Sigmoid colon (tissue), 7 donors: ENCODE results near the gene EPHX1. TPM values are rescaled to one million over a fixed set of nuclear protein-coding genes. Genes with fewer than 3 reads are reported as not detected.
A peak's percentile ranks its signal among the peaks of the same experiment; 100 is the strongest.

Experiments used
- DNase-seq: peaks from one replicate; pipeline ENCODE4 v3.0.0-alpha.2; 2019
- H3K27ac ChIP-seq, 4 donors: fragments of 200-600 bp; sonication (generic); one replicate each; pipeline ENCODE4 v1.5.1; 2016 to 2019; ENCODE audit warnings: mild to moderate bottlenecking in 1 of 4
- H3K27me3 ChIP-seq, 3 donors: fragments of 200-600 bp; sonication (generic); one replicate each; pipeline ENCODE4 v1.5.1; 2019; ENCODE audit warnings: mild to moderate bottlenecking in 1 of 3
- H3K36me3 ChIP-seq, 4 donors: fragments of 200-600 bp; sonication (generic); one replicate each; pipeline ENCODE4 v1.5.1; 2016 to 2019
- H3K4me1 ChIP-seq, 4 donors: fragments of 200-600 bp; sonication (generic); one replicate each; pipeline ENCODE4 v1.5.1; 2017 to 2019
- H3K4me3 ChIP-seq, 4 donors: fragments of 200-600 bp; sonication (generic); one replicate each; pipeline ENCODE4 v1.5.1; 2017 to 2019; ENCODE audit warnings: mild to moderate bottlenecking in 2 of 4, moderate library complexity in 1 of 4
- H3K9me3 ChIP-seq, 4 donors: fragments of 200-600 bp in 3 of 4; sonication (generic) in 3 of 4; one replicate each; pipeline versions ENCODE4 v1.5.1 to v1.6.1; 2013 to 2019
- EP300 ChIP-seq, 4 donors: sonication (generic); formaldehyde crosslinking; IDR thresholded peaks; one replicate each; pipeline ENCODE4 v1.6.1; 2017; ENCODE audit warnings: antibody characterized with exemption in 4 of 4
- POLR2A ChIP-seq, 2 donors: fragments of 450-650 bp; IDR thresholded peaks; one replicate each; pipeline ENCODE4 v1.6.1; 2016; ENCODE audit warnings: antibody characterized with exemption in 2 of 2, mild to moderate bottlenecking in 2 of 2, moderate library complexity in 2 of 2
- POLR2AphosphoS5 ChIP-seq, 4 donors: sonication (generic); formaldehyde crosslinking; IDR thresholded peaks; one replicate each; pipeline ENCODE4 v1.6.1; 2017; ENCODE audit warnings: antibody characterized with exemption in 4 of 4
- WGBS, 2 donors: extraction: QIAGEN DNeasy Blood & Tissue Kit; methylation state at CpG; one replicate each; pipeline ENCODE4 v1.1.7; 2013; 5-methylcytosine and 5-hydroxymethylcytosine counted together
- intact Hi-C: fragments of 100-400 bp; cut with DNase I; formaldehyde crosslinking; loops from one replicate; pipeline ENCODE4 v1.15.1; 2023
- polyA plus RNA-seq, 3 donors: library from polyadenylated mRNA; stranded (reverse); fragments of 200-250 nt; gene quantifications; one replicate each; pipeline ENCODE4 v1.2.3, GENCODE V29; 2013
- total RNA-seq, 4 donors: library from RNA; depleted of rRNA; stranded (reverse); fragments of >200 nt; gene quantifications; one replicate each; pipeline ENCODE4 v1.1.0, GENCODE V29; 2016
- TF ChIP-seq, protein P1 (sequence below), 4 experiments: fragments of 450-650 bp in 3 of 4; fragments of 200-600 bp in 1 of 4; IDR thresholded peaks; one replicate each; pipeline ENCODE4 v1.5.1; 2016 to 2019; ENCODE audit warnings: antibody characterized with exemption in 4 of 4, mild to moderate bottlenecking in 3 of 4, moderate library complexity in 2 of 4
- donor health status: healthy with polysubstance abuse.
- donor health status: Bipolar disorder and iron deficiency.
- donor health status: healthy.

Gene EPHX1
- total and polyA plus RNA-seq, 7 donors, result 6.9 to 78.9 (median 43.6) TPM

- Histone ChIP-seq H3K27ac (no peak overlapping the region), H3K9me3 (no peaks in the 10 kb centered on the region), H3K27me3 (no peaks in the 10 kb centered on the region), H3K4me1 (peaks cover 0 to 16% (median 14%) of the 10 kb centered on the region in 4 donors), H3K36me3 (peaks cover 12 to 85% (median 27%) of the 10 kb centered on the region in 4 donors), H3K4me3 (no peak overlapping the region)
- 75 to 86% methylated on average over 10 of the region's 10 CpGs for WGBS, 2 donors
- intact Hi-C loops, result no loop called here
- no peak for TF ChIP-seq POLR2A (IDR thresholded peaks at IDR 0.05)
- TF ChIP-seq, protein P1, sequence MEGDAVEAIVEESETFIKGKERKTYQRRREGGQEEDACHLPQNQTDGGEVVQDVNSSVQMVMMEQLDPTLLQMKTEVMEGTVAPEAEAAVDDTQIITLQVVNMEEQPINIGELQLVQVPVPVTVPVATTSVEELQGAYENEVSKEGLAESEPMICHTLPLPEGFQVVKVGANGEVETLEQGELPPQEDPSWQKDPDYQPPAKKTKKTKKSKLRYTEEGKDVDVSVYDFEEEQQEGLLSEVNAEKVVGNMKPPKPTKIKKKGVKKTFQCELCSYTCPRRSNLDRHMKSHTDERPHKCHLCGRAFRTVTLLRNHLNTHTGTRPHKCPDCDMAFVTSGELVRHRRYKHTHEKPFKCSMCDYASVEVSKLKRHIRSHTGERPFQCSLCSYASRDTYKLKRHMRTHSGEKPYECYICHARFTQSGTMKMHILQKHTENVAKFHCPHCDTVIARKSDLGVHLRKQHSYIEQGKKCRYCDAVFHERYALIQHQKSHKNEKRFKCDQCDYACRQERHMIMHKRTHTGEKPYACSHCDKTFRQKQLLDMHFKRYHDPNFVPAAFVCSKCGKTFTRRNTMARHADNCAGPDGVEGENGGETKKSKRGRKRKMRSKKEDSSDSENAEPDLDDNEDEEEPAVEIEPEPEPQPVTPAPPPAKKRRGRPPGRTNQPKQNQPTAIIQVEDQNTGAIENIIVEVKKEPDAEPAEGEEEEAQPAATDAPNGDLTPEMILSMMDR (IDR thresholded peaks at IDR 0.05), result no peak
- no peak for TF ChIP-seq EP300 (IDR thresholded peaks at IDR 0.05)
- TF ChIP-seq POLR2AphosphoS5 (IDR thresholded peaks at IDR 0.05), result no peak
- no peak for DNase-seq
These were observed 63.4 kb downstream of the EPHX1 start for GRCh38 chr1:225873281-225873850.

GRCh38 chr1:225874431-225874830 lies 64.5 kb downstream of the EPHX1 start:
- peaks cover 12 to 75% (median 24%) of the 10 kb centered on the region in 4 donors for H3K36me3 ChIP-seq
- WGBS, 2 donors, result 87 to 93% methylated on average over 11 of the region's 11 CpGs
- intact Hi-C loops, result no loop called here

DNA sequence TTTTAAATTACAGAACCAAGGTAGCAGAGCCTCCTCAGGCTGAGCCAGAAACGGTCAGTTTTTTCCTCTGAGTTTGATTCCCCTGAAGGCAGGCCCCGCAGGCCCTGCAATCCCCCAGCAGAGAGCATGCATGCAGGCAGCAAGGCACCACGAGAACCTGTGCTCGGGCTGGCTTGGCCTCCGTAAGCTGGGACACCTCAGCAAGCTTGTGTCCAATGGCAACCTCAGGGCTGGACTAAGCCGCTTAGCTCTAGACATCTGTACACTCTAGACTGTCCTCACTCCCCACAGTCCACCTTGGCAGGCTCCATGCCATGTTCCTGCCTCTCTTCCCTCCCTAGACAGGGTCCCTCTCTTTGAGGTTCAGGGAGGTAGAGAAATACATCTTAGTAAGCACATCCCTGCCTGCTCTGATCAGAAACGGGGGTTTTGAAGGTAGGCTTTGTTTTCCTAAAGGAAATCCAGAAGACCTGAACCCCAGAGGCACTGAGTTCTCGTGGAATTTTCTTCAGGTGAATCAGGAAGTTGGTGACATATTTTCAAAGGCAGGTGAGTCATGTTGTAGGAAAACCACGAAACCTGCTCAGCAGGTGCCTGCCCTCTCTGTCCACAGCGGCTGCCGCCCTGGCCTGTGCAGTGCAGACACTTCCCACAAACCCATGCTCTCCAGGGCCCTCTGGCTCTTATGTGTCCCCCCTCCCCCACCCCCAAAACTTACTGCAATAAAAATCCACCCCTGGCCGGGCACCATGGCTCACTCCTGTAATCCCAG lies 65.3 kb downstream of the EPHX1 start:
- peaks cover 12 to 67% (median 24%) of the 10 kb centered on the region in 4 donors for H3K36me3 ChIP-seq
- TF ChIP-seq POLR2AphosphoS5 (IDR thresholded peaks at IDR 0.05) (no peak), POLR2A (IDR thresholded peaks at IDR 0.05) (no peak), EP300 (IDR thresholded peaks at IDR 0.05) (no peak)
- TF ChIP-seq, protein P1 (IDR thresholded peaks at IDR 0.05), result no peak
- WGBS, 2 donors, result 37 to 69% methylated on average over 12 of the region's 12 CpGs
- intact Hi-C loops, result no loop called here
- H3K9me3 ChIP-seq, result no peaks in the 10 kb centered on the region
- DNase-seq, result no peak
- no peak overlapping the region for H3K4me3 ChIP-seq
- no peaks in the 10 kb centered on the region for H3K27me3 ChIP-seq
- no peak overlapping the region for H3K27ac ChIP-seq
- H3K4me1 ChIP-seq, result peaks cover 0 to 35% (median 33%) of the 10 kb centered on the region in 4 donors

More at GRCh38 chr1:225874431-225874830, 64.5 kb downstream of the EPHX1 start:
- H3K27me3 ChIP-seq, result no peaks in the 10 kb centered on the region
- TF ChIP-seq POLR2AphosphoS5 (IDR thresholded peaks at IDR 0.05) (no peak), POLR2A (IDR thresholded peaks at IDR 0.05) (no peak), EP300 (IDR thresholded peaks at IDR 0.05) (no peak)
- TF ChIP-seq, protein P1 (IDR thresholded peaks at IDR 0.05), result no peak
- no peak for DNase-seq
- no peaks in the 10 kb centered on the region for H3K9me3 ChIP-seq
- peaks cover 0 to 27% (median 25%) of the 10 kb centered on the region in 4 donors for H3K4me1 ChIP-seq
- H3K27ac ChIP-seq, result no peak overlapping the region
- H3K4me3 ChIP-seq, result no peak overlapping the region

DNA sequence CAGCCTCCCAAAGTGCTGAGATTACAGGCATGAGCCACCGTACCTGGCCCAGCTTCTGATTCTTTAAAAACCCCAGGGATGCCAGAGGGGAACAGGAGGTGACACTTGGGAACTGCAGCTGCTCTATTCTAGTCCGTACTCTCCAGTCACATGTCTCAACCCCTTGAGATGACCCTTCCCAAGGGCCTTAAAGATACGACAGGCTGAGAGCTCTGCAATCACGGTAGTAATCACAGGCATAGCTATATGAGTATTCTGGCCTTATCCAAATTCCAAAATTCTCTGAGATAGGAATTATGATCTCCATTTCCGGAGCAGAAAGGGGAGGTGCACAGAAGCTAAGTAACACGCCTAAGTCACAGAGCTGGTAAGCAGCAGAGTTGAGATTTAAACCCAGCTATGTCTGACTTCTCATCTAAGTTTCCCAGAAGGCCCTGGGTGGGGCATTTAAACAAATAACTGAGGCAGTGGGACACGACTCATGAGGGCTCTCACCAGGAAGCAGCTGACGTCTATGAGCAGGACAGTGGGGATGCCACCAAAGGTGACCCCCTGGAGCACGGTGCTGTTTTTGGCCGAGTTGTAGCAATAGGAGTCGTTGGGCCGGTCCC lies 67.1 kb downstream of the EPHX1 start:
- Histone ChIP-seq H3K9me3 (no peaks in the 10 kb centered on the region), H3K4me3 (no peak overlapping the region), H3K27me3 (no peaks in the 10 kb centered on the region), H3K27ac (peak overlapping the region in 3 of 4 donors; percentile 23 to 90 (median 88)), H3K4me1 (peaks cover 0 to 49% (median 47%) of the 10 kb centered on the region in 4 donors), H3K36me3 (peaks cover 5 to 49% (median 16%) of the 10 kb centered on the region in 4 donors)
- no peak for DNase-seq
- 19 to 69% methylated on average over 12 of the region's 12 CpGs for WGBS, 2 donors
- no peak for TF ChIP-seq POLR2A (IDR thresholded peaks at IDR 0.05)
- intact Hi-C loops, result no loop called here

DNA sequence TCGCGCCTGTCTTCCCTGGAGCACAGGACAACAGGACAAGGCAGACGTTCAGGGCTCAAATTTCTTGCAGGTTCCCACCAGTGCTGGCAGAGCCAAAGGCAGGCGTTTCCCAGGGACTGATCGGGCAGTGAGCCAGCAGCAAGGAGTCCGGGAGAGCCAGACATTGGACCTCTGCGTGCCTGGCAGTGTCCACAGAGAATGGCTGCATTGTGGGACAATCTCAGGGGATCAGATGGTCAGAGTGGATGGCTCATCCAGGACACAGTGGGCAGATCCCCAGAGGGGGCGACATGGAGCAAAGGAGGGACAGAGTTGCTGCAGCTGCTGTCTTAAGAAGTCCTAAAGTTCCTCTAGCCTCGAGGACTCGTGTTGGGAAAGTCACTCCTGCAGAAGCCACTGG lies 67.7 kb downstream of the EPHX1 start:
- Histone ChIP-seq H3K4me3 (no peak overlapping the region), H3K27me3 (no peaks in the 10 kb centered on the region), H3K36me3 (peaks cover 0 to 45% (median 16%) of the 10 kb centered on the region in 4 donors), H3K27ac (peak overlapping the region; percentile 23 to 90 (median 58)), H3K9me3 (no peaks in the 10 kb centered on the region), H3K4me1 (peaks cover 0 to 49% (median 47%) of the 10 kb centered on the region in 4 donors)
- TF ChIP-seq EP300 (IDR thresholded peaks at IDR 0.05) (no peak), POLR2AphosphoS5 (IDR thresholded peaks at IDR 0.05) (peak in 1 of 4 donors; percentile 27), POLR2A (IDR thresholded peaks at IDR 0.05) (no peak)
- TF ChIP-seq, protein P1 (IDR thresholded peaks at IDR 0.05), result peak in 3 of 4 experiments; percentile 15 to 46 (median 42)
- intact Hi-C loops, result no loop called here
- DNase-seq, result peak; percentile 84
- 13 to 54% methylated on average over 10 of the region's 10 CpGs for WGBS, 2 donors
